GM12864 (cell line): Measurements from ENCODE around the gene MOV10L1.

Experiments used
- DNase-seq: peaks from one replicate; pipeline ENCODE4 v3.0.0-alpha.2; 2011; ENCODE audit warnings: low read depth
- H3K4me3 ChIP-seq: 2 replicates; pipeline ENCODE4 v1.5.1; 2011; ENCODE audit warnings: mild to moderate bottlenecking, low read depth, low read length, control low read depth
- TF ChIP-seq, protein P1 (sequence below): IDR thresholded peaks from 2 replicates; pipeline ENCODE4 v1.5.1; 2011; ENCODE audit warnings: low read depth, mild to moderate bottlenecking, moderate library complexity, low read length, control low read depth, inconsistent platforms; ENCODE audit errors: missing control alignments

Gene MOV10L1

DNA sequence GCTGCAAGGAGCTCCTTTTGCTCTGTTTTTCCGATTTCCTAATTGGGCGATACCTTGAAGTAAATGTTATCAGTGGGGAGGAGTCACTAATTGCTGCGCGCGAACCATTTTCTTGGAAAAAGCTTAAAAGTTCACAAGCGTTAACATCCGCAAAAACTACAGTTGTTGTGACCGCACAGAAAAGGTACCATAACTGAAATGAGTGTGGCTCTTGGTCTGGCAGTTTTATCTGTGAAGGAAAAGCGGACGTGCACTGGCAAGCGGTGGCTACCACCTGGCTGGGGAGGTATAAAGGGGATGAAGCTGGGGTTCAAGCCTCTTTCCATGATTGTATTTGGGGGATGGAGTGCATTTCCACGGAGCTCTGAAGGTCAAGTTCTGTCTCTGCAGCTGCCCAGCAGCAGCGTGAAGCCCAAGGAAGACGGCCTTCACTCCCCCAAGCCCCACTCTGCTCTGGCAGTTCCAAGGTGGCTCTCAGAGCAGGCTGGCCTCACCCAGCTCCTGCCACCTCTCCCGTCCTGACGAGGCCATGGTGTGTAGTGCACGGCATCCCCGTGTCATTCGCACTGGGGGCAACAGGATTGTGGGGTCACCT, 27.5 kb downstream of the MOV10L1 start:
- TF ChIP-seq, protein P1, sequence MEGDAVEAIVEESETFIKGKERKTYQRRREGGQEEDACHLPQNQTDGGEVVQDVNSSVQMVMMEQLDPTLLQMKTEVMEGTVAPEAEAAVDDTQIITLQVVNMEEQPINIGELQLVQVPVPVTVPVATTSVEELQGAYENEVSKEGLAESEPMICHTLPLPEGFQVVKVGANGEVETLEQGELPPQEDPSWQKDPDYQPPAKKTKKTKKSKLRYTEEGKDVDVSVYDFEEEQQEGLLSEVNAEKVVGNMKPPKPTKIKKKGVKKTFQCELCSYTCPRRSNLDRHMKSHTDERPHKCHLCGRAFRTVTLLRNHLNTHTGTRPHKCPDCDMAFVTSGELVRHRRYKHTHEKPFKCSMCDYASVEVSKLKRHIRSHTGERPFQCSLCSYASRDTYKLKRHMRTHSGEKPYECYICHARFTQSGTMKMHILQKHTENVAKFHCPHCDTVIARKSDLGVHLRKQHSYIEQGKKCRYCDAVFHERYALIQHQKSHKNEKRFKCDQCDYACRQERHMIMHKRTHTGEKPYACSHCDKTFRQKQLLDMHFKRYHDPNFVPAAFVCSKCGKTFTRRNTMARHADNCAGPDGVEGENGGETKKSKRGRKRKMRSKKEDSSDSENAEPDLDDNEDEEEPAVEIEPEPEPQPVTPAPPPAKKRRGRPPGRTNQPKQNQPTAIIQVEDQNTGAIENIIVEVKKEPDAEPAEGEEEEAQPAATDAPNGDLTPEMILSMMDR, result no peak
- no peak overlapping the region for H3K4me3 ChIP-seq
- no peak for DNase-seq

DNA sequence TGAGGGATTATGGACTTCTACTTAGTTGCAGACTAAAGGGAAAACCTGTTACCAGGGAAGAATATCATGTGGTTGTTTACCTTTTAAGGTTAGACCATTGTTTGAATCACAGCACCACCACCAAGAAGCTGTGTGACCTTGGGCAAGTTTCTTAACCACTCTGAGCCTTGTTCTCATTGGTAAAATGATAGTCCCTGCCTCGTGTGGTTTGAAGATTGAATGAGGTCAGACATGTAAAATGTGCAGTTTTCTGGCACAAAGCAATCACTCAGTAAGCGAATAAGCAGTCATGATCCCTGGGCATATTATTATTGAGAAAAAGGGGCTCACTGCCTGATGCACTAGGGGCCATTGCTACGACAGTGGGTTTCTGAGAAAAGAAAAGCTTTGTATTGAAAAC, 28.3 kb downstream of the MOV10L1 start:
- TF ChIP-seq, protein P1, result no peak
- no peak overlapping the region for H3K4me3 ChIP-seq
- no peak for DNase-seq

DNA sequence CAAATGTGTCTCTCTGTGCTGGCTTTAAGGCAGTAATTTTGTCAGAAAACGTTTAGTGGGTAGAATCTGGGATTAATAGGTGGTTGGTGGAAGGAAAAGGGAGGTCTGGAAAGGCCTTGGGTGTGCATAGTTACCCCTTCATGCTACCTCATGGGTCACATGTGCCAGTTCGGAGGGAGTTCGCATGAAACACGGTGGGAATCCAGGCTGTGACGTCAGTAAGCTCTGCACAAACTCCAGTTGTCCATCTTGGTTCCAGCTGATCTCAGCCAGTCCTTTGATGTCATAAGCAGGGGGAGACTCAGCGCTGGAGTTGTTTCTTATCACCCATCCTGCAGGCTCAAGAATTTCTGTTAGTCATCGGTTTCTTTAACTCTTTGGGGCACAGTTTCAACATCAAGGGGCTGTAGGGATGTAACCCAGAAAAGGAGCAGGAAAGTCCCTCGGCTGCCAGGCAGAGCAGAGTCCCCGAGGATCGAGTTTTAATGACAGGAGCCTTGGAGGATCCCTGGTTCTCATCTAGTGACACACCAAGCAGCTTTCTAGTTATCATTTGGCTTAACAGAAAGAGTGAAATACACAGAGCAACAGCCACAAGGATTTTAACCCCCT, 28.9 kb downstream of the MOV10L1 start:
- TF ChIP-seq, protein P1, result no peak
- DNase-seq, result no peak
- H3K4me3 ChIP-seq, result no peak overlapping the region

DNA sequence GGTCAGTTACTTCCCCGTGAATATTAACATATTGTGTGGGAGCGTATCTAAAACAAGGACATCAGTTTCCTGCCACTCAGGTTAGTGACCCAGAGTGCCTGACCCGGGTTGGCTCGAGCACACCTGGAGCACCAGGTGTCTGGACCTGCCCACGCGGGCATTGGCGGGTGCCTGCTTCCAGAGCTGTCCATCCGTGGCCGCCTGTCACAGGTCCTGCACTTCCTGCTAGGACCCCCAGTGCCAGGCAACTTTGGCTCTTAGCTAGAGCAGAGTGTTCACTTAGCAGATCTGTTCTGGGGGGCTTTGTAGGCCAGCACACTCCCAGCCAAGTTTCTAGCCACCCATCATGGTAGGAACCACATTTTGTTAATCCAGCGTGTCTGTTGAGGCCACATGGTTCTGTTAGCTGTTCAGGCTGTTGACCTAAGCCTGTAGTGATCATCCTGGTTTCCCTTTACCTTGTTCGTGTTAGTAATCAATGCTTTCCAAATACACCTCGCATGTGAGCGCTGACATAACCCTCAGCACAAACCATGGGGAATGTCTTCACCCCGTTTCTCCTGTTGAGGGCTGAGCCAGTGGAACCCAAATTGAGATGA, 29.5 kb downstream of the MOV10L1 start:
- TF ChIP-seq, protein P1, result no peak
- DNase-seq, result no peak
- H3K4me3 ChIP-seq, result no peak overlapping the region

DNA sequence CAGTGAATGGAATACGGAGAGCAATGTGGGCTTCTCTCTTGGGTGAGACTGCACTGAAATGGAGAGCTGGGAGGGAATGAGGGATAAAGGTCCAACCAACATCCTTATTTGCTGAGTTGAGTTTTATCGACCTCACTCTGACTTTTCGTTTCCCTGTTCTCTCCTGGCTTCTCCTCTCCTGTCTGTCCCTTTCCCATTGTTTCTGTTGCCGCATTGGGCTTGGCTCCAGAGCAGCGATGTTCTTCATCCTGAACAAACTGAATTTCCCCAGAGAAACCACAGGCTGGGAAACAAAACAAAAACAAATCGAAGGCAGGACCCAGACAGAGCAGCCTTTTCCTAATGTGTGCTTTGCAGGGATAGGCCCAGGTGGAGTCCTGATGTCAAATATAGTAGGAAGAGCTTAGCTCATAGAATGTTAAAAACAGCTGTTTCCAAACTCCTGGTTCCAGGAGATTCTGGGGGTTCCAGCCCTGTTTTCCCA, 30.0 kb downstream of the MOV10L1 start:
- DNase-seq, result no peak
- TF ChIP-seq, protein P1, result no peak
- no peak overlapping the region for H3K4me3 ChIP-seq

DNA sequence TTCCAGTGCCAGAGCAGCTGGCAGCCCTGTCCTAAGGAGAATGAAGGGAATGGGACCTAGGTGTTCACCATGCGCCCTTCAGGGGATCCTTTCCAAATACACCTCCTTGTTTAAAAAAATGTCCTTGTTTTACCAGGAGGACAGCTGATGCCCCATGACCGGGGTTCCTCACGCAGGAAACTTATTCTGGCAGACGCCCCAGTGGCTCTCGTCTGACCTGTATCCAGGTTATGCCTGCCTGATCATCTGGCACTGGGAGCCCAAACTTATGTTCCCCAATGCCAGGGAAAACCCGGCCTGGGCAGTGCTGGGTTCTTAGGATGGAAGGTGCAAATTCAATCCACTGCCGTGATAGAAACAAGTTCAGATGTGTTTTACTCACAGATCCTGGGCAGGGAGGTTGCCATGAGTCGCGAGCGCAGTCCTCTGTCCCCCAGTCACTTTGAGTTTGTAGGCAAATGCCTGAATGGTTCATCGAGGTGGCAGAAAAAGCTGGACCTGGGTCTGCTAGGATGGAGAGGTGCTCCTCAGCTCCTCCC, 31.5 kb downstream of the MOV10L1 start:
- H3K4me3 ChIP-seq, result no peak overlapping the region
- TF ChIP-seq, protein P1, result no peak
- DNase-seq, result no peak

DNA sequence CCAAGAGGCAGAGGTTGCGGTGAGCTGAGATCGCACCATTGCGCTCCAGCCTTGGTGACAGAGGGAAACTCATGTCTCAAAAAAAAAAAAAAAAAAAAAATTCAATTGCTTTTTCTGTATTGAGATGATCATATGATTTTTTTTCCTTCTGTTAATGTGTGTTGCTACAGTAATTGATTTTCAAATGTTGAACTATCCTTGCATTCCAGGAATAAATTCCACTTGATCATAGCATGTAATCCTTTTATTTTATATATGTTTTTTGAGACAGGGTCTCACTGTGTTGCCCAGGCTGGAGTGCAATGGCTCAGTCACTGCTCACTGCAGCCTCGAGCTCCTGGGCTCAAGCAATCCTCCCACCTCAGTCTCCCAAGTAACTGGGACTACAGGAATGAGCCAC, 33.3 kb downstream of the MOV10L1 start:
- DNase-seq, result no peak
- no peak overlapping the region for H3K4me3 ChIP-seq
- TF ChIP-seq, protein P1, result no peak
